UCSD-AML1 (cell line): ENCODE data around the gene ABCC6.
"Not testable (repeated sequence)": the region's sequence is repeated elsewhere in the genome, so short reads cannot be mapped to it uniquely, and the experiment has no call there.

Source experiments
- DNase-seq: peaks from one replicate; lab custom pipeline; 2025; ENCODE audit not compliant: unreplicated experiment; lab: John Stamatoyannopoulos, UW

The ABCC6 gene

GRCh38 chr16:16118337-16118736 lies 105.0 kb downstream of the ABCC6 start:
- DNase-seq, result no peak

- DNase-seq, result no peak
These were observed 106.5 kb downstream of the ABCC6 start for GRCh38 chr16:16116841-16117240.

GRCh38 chr16:16113076-16113475 lies 110.2 kb downstream of the ABCC6 start:
- no peak for DNase-seq

- DNase-seq, result no peak
These were observed 110.7 kb downstream of the ABCC6 start for GRCh38 chr16:16112450-16113053.

GRCh38 chr16:16111639-16112038 lies 111.7 kb downstream of the ABCC6 start:
- DNase-seq, result no peak

GRCh38 chr16:16110111-16110490 lies 113.2 kb downstream of the ABCC6 start:
- DNase-seq, result no peak

GRCh38 chr16:16109453-16110110 lies 113.7 kb downstream of the ABCC6 start:
- no peak for DNase-seq

- DNase-seq, result no peak
These were observed 114.5 kb downstream of the ABCC6 start for GRCh38 chr16:16108759-16109158.

- no peak for DNase-seq
These were observed 115.5 kb downstream of the ABCC6 start for GRCh38 chr16:16107839-16108238.

- DNase-seq, result no peak
These were observed 116.8 kb downstream of the ABCC6 start for GRCh38 chr16:16106466-16106865.

GRCh38 chr16:16105646-16106045 lies 117.6 kb downstream of the ABCC6 start:
- DNase-seq, result no peak

- DNase-seq, result not testable (repeated sequence)
These were observed 118.5 kb downstream of the ABCC6 start for GRCh38 chr16:16104804-16105141.

- not testable (repeated sequence) for DNase-seq
These were observed 119.0 kb downstream of the ABCC6 start for GRCh38 chr16:16104132-16104803.

- DNase-seq, result no peak
These were observed 120.6 kb downstream of the ABCC6 start for GRCh38 chr16:16102738-16103137.

- DNase-seq, result no peak
These were observed 121.7 kb downstream of the ABCC6 start for GRCh38 chr16:16101585-16101984.

- no peak for DNase-seq
These were observed 122.7 kb downstream of the ABCC6 start for GRCh38 chr16:16100631-16101030.

GRCh38 chr16:16099320-16099719 lies 124.0 kb downstream of the ABCC6 start:
- no peak for DNase-seq
